Liver (tissue), 9 donors: ENCODE measurements around the gene CD80. TPM values are rescaled to one million over a fixed set of nuclear protein-coding genes. Genes with fewer than 3 reads are reported as not detected.

Experiments used
- DNase-seq: peaks from one replicate; pipeline ENCODE4 v3.0.0-alpha.2; 2017; ENCODE audit warnings: low spot score
- H3K27ac ChIP-seq, 2 donors: one replicate each; pipeline ENCODE4 v1.7.0; 2013; ENCODE audit warnings: inconsistent platforms in 2 of 2, low read length in 2 of 2, control low read depth in 1 of 2, low read depth in 1 of 2, mild to moderate bottlenecking in 1 of 2
- H3K27me3 ChIP-seq, 4 donors: one replicate each; pipeline versions ENCODE4 v1.6.1 to v1.7.0; 2013; ENCODE audit warnings: low read length in 3 of 4, inconsistent platforms in 1 of 4, mild to moderate bottlenecking in 1 of 4, moderate library complexity in 1 of 4; ENCODE audit not compliant: control insufficient read depth in 4 of 4, insufficient read depth in 4 of 4
- H3K36me3 ChIP-seq, 4 donors: one replicate each; pipeline versions ENCODE4 v1.6.1 to v1.7.0; 2013; ENCODE audit warnings: low read length in 3 of 4, mild to moderate bottlenecking in 3 of 4, low read depth in 1 of 4, moderate library complexity in 1 of 4; ENCODE audit not compliant: control insufficient read depth in 4 of 4, insufficient read depth in 3 of 4
- H3K4me1 ChIP-seq, 4 donors: one replicate each; pipeline versions ENCODE4 v1.6.1 to v1.7.0; 2013; ENCODE audit warnings: low read length in 3 of 4, mild to moderate bottlenecking in 3 of 4, moderate library complexity in 1 of 4; ENCODE audit not compliant: control insufficient read depth in 4 of 4, insufficient read depth in 4 of 4
- H3K4me3 ChIP-seq, 3 donors: one replicate each; pipeline versions ENCODE4 v1.6.1 to v1.7.0; 2013; ENCODE audit warnings: low read length in 3 of 3, control low read depth in 1 of 3, low read depth in 1 of 3, mild to moderate bottlenecking in 1 of 3
- H3K9ac ChIP-seq, 2 donors: one replicate each; pipeline ENCODE4 v1.7.0; 2013; ENCODE audit warnings: low read length in 2 of 2, mild to moderate bottlenecking in 2 of 2, moderate library complexity in 2 of 2, control low read depth in 1 of 2, low read depth in 1 of 2
- H3K9me3 ChIP-seq, 4 donors: one replicate each; pipeline versions ENCODE4 v1.6.1 to v1.7.0; 2013; ENCODE audit warnings: low read length in 3 of 4; ENCODE audit not compliant: control insufficient read depth in 4 of 4
- EGR1 ChIP-seq, 2 donors: IDR thresholded peaks; 2 replicates each; pipeline ENCODE4 v1.6.1; 2016 to 2018; ENCODE audit warnings: antibody characterized with exemption in 2 of 2, low read depth in 2 of 2
- FOXA1 ChIP-seq: IDR thresholded peaks from 2 replicates; pipeline ENCODE4 v1.6.1; 2016; ENCODE audit warnings: antibody characterized with exemption
- FOXA2 ChIP-seq: IDR thresholded peaks from 2 replicates; pipeline ENCODE4 v1.6.1; 2016; ENCODE audit warnings: antibody characterized with exemption
- GABPA ChIP-seq, 2 donors: IDR thresholded peaks in 1 of 2; conservative IDR thresholded peaks in 1 of 2; 2 replicates each; pipeline ENCODE4 v1.6.1; 2016; ENCODE audit warnings: antibody characterized with exemption in 2 of 2, mild to moderate bottlenecking in 1 of 2, moderate library complexity in 1 of 2
- HNF4A ChIP-seq, 2 donors: conservative IDR thresholded peaks; 2 replicates each; pipeline ENCODE4 v1.6.1; 2016; ENCODE audit warnings: antibody characterized with exemption in 2 of 2, mild to moderate bottlenecking in 2 of 2
- HNF4G ChIP-seq: IDR thresholded peaks from 2 replicates; pipeline ENCODE4 v1.6.1; 2016; ENCODE audit warnings: antibody characterized with exemption
- JUND ChIP-seq, 2 donors: IDR thresholded peaks; 2 replicates each; pipeline ENCODE4 v1.6.1; 2016; ENCODE audit warnings: antibody characterized with exemption in 2 of 2
- NR2F2 ChIP-seq: IDR thresholded peaks from 2 replicates; pipeline ENCODE4 v1.6.1; 2016; ENCODE audit warnings: antibody characterized with exemption
- RAD21 ChIP-seq, 2 donors: IDR thresholded peaks; 2 replicates each; pipeline ENCODE4 v1.6.1; 2016; ENCODE audit warnings: antibody characterized with exemption in 2 of 2, mild to moderate bottlenecking in 2 of 2
- RXRA ChIP-seq, 2 donors: IDR thresholded peaks; 2 replicates each; pipeline ENCODE4 v1.6.1; 2017 to 2018; ENCODE audit warnings: antibody characterized with exemption in 2 of 2, mild to moderate bottlenecking in 1 of 2
- SP1 ChIP-seq: IDR thresholded peaks from 2 replicates; pipeline ENCODE4 v1.6.1; 2018; ENCODE audit warnings: antibody characterized with exemption, mild to moderate bottlenecking
- TAF1 ChIP-seq: conservative IDR thresholded peaks from 2 replicates; pipeline ENCODE4 v1.6.1; 2016; ENCODE audit warnings: antibody characterized with exemption, mild to moderate bottlenecking
- YY1 ChIP-seq: IDR thresholded peaks from 2 replicates; pipeline ENCODE4 v1.6.1; 2016; ENCODE audit warnings: antibody characterized with exemption, mild to moderate bottlenecking
- WGBS: extraction: QIAGEN DNeasy Blood & Tissue Kit; methylation state at CpG from one replicate; pipeline ENCODE4 v1.1.7; 2013; 5-methylcytosine and 5-hydroxymethylcytosine counted together
- polyA plus RNA-seq, 2 donors: library from polyadenylated mRNA; stranded (reverse) in 1 of 2; unstranded in 1 of 2; fragments of 200-250 nt in 1 of 2; fragments of >200 nt in 1 of 2; fragmentation: Nextera tagmentation in 1 of 2; extraction: Ambion mirVana in 1 of 2; gene quantifications; one replicate each; pipeline versions ENCODE4 v1.2.1 to v1.2.3, GENCODE V29; 2013 to 2015
- total RNA-seq, 2 donors: library from RNA; depleted of rRNA; stranded (reverse); fragments of >200 nt; gene quantifications; one replicate each; pipeline ENCODE4 v1.2.3, GENCODE V29; 2014
- TF ChIP-seq, protein P1 (sequence below): IDR thresholded peaks from 2 replicates; pipeline ENCODE4 v1.6.1; 2016; ENCODE audit warnings: antibody characterized with exemption
- TF ChIP-seq, protein P2 (sequence below): fragments of 150-350 bp; IDR thresholded peaks from 2 replicates; pipeline ENCODE4 v1.5.1; 2017; ENCODE audit warnings: improper control_type of control experiment, low read depth, low read length; ENCODE audit not compliant: missing input control
- TF ChIP-seq, protein P3 (sequence below): IDR thresholded peaks from 2 replicates; pipeline ENCODE4 v1.6.1; 2016; ENCODE audit warnings: antibody characterized with exemption
- TF ChIP-seq, protein P4 (sequence below): IDR thresholded peaks from 2 replicates; pipeline ENCODE4 v1.6.1; 2016; ENCODE audit warnings: antibody characterized with exemption, mild to moderate bottlenecking
- donor health status: healthy.
- donor health status: healthy.
- donor health status: healthy.
- donor health status: healthy.
- donor health status: healthy.

CD80 gene
- total and polyA plus RNA-seq, 4 donors, result 0.21 to 1.5 (median 0.61) TPM

DNA sequence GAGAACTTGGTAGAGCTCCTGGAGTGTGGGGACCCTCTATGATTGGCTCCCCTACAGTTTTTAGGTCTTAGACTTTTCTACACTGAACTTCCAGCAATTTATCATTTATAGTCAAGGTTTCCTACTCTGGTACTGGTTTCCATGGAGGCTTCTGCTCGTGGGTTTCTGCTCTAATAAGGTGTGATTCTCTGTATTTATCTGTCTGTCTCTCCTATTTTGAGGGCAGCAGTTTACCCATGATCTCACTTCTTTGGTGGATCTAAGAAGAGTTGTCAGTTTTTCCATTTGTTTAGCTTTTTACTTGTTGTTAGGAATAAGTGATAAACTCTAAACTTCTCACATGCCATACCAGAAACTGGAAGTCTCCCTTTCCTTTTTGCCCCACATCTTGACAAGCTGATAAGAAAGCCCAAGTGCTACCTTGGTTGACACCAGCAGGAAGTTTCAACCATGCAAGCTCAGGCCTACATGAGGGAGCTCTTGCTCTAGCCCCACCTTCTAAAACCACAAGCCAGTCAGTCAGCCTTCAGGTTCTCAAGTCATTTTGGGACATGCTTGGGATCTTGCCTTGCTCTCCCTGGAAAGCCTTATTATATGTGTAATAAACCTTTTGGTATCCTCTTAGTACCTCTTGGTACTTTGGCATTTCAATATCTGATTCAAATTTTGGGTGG, 51.1 kb downstream of the CD80 start:
- Histone ChIP-seq H3K27ac (no peak overlapping the region), H3K9me3 (no peaks in the 10 kb centered on the region), H3K36me3 (peaks cover 8 to 25% (median 22%) of the 10 kb centered on the region in 4 donors), H3K9ac (no peak overlapping the region), H3K27me3 (no peaks in the 10 kb centered on the region), H3K4me1 (no peaks in the 10 kb centered on the region), H3K4me3 (no peak overlapping the region)
- TF ChIP-seq, protein P1, sequence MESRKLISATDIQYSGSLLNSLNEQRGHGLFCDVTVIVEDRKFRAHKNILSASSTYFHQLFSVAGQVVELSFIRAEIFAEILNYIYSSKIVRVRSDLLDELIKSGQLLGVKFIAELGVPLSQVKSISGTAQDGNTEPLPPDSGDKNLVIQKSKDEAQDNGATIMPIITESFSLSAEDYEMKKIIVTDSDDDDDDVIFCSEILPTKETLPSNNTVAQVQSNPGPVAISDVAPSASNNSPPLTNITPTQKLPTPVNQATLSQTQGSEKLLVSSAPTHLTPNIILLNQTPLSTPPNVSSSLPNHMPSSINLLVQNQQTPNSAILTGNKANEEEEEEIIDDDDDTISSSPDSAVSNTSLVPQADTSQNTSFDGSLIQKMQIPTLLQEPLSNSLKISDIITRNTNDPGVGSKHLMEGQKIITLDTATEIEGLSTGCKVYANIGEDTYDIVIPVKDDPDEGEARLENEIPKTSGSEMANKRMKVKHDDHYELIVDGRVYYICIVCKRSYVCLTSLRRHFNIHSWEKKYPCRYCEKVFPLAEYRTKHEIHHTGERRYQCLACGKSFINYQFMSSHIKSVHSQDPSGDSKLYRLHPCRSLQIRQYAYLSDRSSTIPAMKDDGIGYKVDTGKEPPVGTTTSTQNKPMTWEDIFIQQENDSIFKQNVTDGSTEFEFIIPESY, result no peak
- TF ChIP-seq, protein P2, sequence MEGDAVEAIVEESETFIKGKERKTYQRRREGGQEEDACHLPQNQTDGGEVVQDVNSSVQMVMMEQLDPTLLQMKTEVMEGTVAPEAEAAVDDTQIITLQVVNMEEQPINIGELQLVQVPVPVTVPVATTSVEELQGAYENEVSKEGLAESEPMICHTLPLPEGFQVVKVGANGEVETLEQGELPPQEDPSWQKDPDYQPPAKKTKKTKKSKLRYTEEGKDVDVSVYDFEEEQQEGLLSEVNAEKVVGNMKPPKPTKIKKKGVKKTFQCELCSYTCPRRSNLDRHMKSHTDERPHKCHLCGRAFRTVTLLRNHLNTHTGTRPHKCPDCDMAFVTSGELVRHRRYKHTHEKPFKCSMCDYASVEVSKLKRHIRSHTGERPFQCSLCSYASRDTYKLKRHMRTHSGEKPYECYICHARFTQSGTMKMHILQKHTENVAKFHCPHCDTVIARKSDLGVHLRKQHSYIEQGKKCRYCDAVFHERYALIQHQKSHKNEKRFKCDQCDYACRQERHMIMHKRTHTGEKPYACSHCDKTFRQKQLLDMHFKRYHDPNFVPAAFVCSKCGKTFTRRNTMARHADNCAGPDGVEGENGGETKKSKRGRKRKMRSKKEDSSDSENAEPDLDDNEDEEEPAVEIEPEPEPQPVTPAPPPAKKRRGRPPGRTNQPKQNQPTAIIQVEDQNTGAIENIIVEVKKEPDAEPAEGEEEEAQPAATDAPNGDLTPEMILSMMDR, result no peak
- no peak for TF ChIP-seq FOXA1
- no peak for TF ChIP-seq JUND (IDR thresholded peaks at IDR 0.05)
- TF ChIP-seq FOXA2, result no peak
- TF ChIP-seq YY1, result no peak
- TF ChIP-seq RAD21 (IDR thresholded peaks at IDR 0.05), result no peak
- no peak for TF ChIP-seq EGR1 (IDR thresholded peaks at IDR 0.05; ENCODE audit: low read depth in 2 of 2)
- TF ChIP-seq HNF4A (conservative IDR thresholded peaks at IDR 0.05), result no peak
- TF ChIP-seq, protein P3, sequence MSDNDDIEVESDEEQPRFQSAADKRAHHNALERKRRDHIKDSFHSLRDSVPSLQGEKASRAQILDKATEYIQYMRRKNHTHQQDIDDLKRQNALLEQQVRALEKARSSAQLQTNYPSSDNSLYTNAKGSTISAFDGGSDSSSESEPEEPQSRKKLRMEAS, result no peak
- no peak for TF ChIP-seq SP1
- TF ChIP-seq, protein P4, sequence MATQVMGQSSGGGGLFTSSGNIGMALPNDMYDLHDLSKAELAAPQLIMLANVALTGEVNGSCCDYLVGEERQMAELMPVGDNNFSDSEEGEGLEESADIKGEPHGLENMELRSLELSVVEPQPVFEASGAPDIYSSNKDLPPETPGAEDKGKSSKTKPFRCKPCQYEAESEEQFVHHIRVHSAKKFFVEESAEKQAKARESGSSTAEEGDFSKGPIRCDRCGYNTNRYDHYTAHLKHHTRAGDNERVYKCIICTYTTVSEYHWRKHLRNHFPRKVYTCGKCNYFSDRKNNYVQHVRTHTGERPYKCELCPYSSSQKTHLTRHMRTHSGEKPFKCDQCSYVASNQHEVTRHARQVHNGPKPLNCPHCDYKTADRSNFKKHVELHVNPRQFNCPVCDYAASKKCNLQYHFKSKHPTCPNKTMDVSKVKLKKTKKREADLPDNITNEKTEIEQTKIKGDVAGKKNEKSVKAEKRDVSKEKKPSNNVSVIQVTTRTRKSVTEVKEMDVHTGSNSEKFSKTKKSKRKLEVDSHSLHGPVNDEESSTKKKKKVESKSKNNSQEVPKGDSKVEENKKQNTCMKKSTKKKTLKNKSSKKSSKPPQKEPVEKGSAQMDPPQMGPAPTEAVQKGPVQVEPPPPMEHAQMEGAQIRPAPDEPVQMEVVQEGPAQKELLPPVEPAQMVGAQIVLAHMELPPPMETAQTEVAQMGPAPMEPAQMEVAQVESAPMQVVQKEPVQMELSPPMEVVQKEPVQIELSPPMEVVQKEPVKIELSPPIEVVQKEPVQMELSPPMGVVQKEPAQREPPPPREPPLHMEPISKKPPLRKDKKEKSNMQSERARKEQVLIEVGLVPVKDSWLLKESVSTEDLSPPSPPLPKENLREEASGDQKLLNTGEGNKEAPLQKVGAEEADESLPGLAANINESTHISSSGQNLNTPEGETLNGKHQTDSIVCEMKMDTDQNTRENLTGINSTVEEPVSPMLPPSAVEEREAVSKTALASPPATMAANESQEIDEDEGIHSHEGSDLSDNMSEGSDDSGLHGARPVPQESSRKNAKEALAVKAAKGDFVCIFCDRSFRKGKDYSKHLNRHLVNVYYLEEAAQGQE, result no peak
- no peak for TF ChIP-seq NR2F2
- no peak for TF ChIP-seq GABPA (IDR thresholded peaks at IDR 0.05 in 1 of 2, conservative IDR thresholded peaks at IDR 0.05 in 1 of 2)
- TF ChIP-seq RXRA (IDR thresholded peaks at IDR 0.05), result no peak
- 73% methylated on average over 1 of the region's 1 CpG for WGBS
- DNase-seq, result no peak

DNA sequence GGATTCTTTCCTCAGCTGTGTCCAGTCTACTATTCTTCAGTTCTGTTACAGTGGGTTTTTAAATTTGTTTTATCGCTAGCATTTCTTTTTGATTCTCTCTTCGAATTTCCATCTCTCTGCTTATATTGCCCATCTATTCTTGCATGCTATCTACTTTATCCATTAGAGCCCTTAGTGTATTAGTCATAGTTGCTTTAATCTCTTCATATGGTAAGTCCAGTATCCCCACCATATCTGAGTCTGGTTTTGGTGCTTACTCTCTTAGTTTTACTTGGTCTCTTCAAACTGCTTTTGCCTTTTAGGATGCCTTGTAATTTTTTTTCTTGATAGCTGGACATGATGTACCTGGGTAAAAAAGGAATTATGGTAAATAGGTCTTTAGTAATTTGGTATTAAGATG, 52.0 kb downstream of the CD80 start:
- peaks cover 10 to 27% (median 22%) of the 10 kb centered on the region in 4 donors for H3K36me3 ChIP-seq
- H3K9ac ChIP-seq, result no peak overlapping the region
- H3K27ac ChIP-seq, result no peak overlapping the region
- no peak overlapping the region for H3K4me3 ChIP-seq
- WGBS, result 98% methylated on average over 2 of the region's 2 CpGs
- no peaks in the 10 kb centered on the region for H3K27me3 ChIP-seq
- no peaks in the 10 kb centered on the region for H3K9me3 ChIP-seq
- TF ChIP-seq JUND (IDR thresholded peaks at IDR 0.05), result no peak
- no peak for TF ChIP-seq EGR1 (IDR thresholded peaks at IDR 0.05; ENCODE audit: low read depth in 2 of 2)
- no peak for TF ChIP-seq NR2F2
- no peak for TF ChIP-seq RXRA (IDR thresholded peaks at IDR 0.05)
- TF ChIP-seq GABPA (IDR thresholded peaks at IDR 0.05 in 1 of 2, conservative IDR thresholded peaks at IDR 0.05 in 1 of 2), result no peak
- TF ChIP-seq HNF4A (conservative IDR thresholded peaks at IDR 0.05), result no peak
- no peak for TF ChIP-seq YY1
- TF ChIP-seq RAD21 (IDR thresholded peaks at IDR 0.05), result no peak
- TF ChIP-seq, protein P1, result no peak
- no peak for TF ChIP-seq HNF4G
- TF ChIP-seq TAF1, result no peak
- TF ChIP-seq FOXA2, result no peak
- H3K4me1 ChIP-seq, result no peaks in the 10 kb centered on the region
- DNase-seq, result no peak
